Loucy (cell line): ENCODE measurements around the gene GABARAPL2.

Source experiments
- H2AFZ ChIP-seq: fragments of 200-600 bp; sonication (generic); 2 replicates; pipeline ENCODE4 v1.6.0; 2016; ENCODE audit warnings: antibody characterized with exemption, mild to moderate bottlenecking, low read length, moderate library complexity
- H3F3A ChIP-seq: fragments of 200-600 bp; 2 replicates; pipeline ENCODE4 v1.6.0; 2016; ENCODE audit warnings: antibody characterized with exemption, low read depth, mild to moderate bottlenecking
- H3K27me3 ChIP-seq: fragments of 200-600 bp; sonication (generic); 2 replicates; pipeline ENCODE4 v1.6.1; 2014; ENCODE audit warnings: low read length, mild to moderate bottlenecking; ENCODE audit not compliant: insufficient read depth, poor library complexity, severe bottlenecking
- H3K36me3 ChIP-seq: fragments of 200-600 bp; sonication (generic); 2 replicates; pipeline ENCODE4 v1.6.1; 2016; ENCODE audit warnings: low read length; ENCODE audit not compliant: insufficient read depth
- H3K4me1 ChIP-seq: fragments of 200-600 bp; sonication (generic); 2 replicates; pipeline ENCODE4 v1.5.1; 2014; ENCODE audit warnings: low read length, mild to moderate bottlenecking; ENCODE audit not compliant: insufficient read depth, poor library complexity, severe bottlenecking
- H3K4me2 ChIP-seq: fragments of 200-600 bp; sonication (generic); 2 replicates; pipeline ENCODE4 v1.6.0; 2014; ENCODE audit warnings: antibody characterized with exemption, low read length, low read depth, mild to moderate bottlenecking; ENCODE audit not compliant: poor library complexity, severe bottlenecking
- H3K4me3 ChIP-seq: fragments of 200-600 bp; sonication (generic); 2 replicates; pipeline ENCODE4 v1.5.1; 2014; ENCODE audit warnings: low read length, mild to moderate bottlenecking, mixed read lengths; ENCODE audit not compliant: poor library complexity, severe bottlenecking
- H3K79me2 ChIP-seq: fragments of 200-600 bp; sonication (generic); 2 replicates; pipeline ENCODE4 v1.6.1; 2014; ENCODE audit warnings: low read length; ENCODE audit not compliant: insufficient read depth
- H3K9ac ChIP-seq: fragments of 200-600 bp; sonication (generic); 2 replicates; pipeline ENCODE4 v1.6.0; 2014; ENCODE audit warnings: mild to moderate bottlenecking, low read depth, low read length, moderate library complexity; ENCODE audit not compliant: poor library complexity, severe bottlenecking
- H3K9me2 ChIP-seq: fragments of 200-600 bp; sonication (generic); replicated peaks from 2 replicates; pipeline ENCODE4 v1.6.1; 2016; ENCODE audit warnings: low read depth, low read length, mixed read lengths
- H3K9me3 ChIP-seq: fragments of 200-600 bp; sonication (generic); 2 replicates; pipeline ENCODE4 v1.6.1; 2014; ENCODE audit warnings: mild to moderate bottlenecking, antibody characterized with exemption, low read length, low read depth; ENCODE audit not compliant: insufficient read depth
- H4K20me1 ChIP-seq: fragments of 200-600 bp; sonication (generic); 2 replicates; pipeline ENCODE4 v1.6.0; 2014; ENCODE audit warnings: antibody characterized with exemption, low read length, mild to moderate bottlenecking; ENCODE audit not compliant: insufficient read depth, poor library complexity, severe bottlenecking
- CTCF ChIP-seq: fragments of 200-600 bp; sonication (generic); conservative IDR thresholded peaks from 2 replicates; pipeline ENCODE4 v1.5.1; 2014; ENCODE audit warnings: mild to moderate bottlenecking, antibody characterized with exemption, low read length
- EZH2phosphoT487 ChIP-seq: fragments of 200-600 bp; IDR thresholded peaks from 2 replicates; pipeline ENCODE4 v1.6.1; 2018; ENCODE audit warnings: antibody characterized with exemption, mild to moderate bottlenecking, moderate library complexity, borderline replicate concordance

Gene GABARAPL2

GRCh38 chr16:75567911-75568310 lies 1.7 kb downstream of the GABARAPL2 start:
- Histone ChIP-seq H3K4me2 (peak overlapping the region; percentile 91), H3K4me3 (peak overlapping the region; percentile 79), H2AFZ (no peak overlapping the region), H4K20me1 (peaks cover 27% of the 10 kb centered on the region), H3K9me2 (no peaks in the 10 kb centered on the region), H3K9me3 (no peaks in the 10 kb centered on the region), H3K36me3 (peaks cover 16% of the 10 kb centered on the region; the same call in 1 of the 2 replicates), H3F3A (no peaks in the 10 kb centered on the region), H3K9ac (peak overlapping the region; percentile 87), H3K27me3 (peaks cover 5% of the 10 kb centered on the region), H3K79me2 (peaks cover 38% of the 10 kb centered on the region), H3K4me1 (peaks cover 42% of the 10 kb centered on the region)
- no peak for TF ChIP-seq EZH2phosphoT487
- no peak for TF ChIP-seq CTCF

- no peak overlapping the region for H2AFZ ChIP-seq
- no peak overlapping the region for H3K9ac ChIP-seq
- TF ChIP-seq CTCF = no peak
- TF ChIP-seq EZH2phosphoT487 = no peak
- H3K27me3 ChIP-seq = peaks cover 5% of the 10 kb centered on the region
- H4K20me1 ChIP-seq = peaks cover 27% of the 10 kb centered on the region
- H3K36me3 ChIP-seq = peaks cover 37% of the 10 kb centered on the region; the same call in 1 of the 2 replicates
- peaks cover 44% of the 10 kb centered on the region for H3K79me2 ChIP-seq
- H3K9me3 ChIP-seq = no peaks in the 10 kb centered on the region
- no peak overlapping the region for H3K4me3 ChIP-seq
- no peaks in the 10 kb centered on the region for H3K9me2 ChIP-seq
- peaks cover 38% of the 10 kb centered on the region for H3K4me1 ChIP-seq
- H3K4me2 ChIP-seq = peak overlapping the region; percentile 91
- H3F3A ChIP-seq = no peaks in the 10 kb centered on the region
These were observed 4.4 kb downstream of the GABARAPL2 start for GRCh38 chr16:75570396-75571065.

- Histone ChIP-seq H3F3A (no peaks in the 10 kb centered on the region), H3K27me3 (no peaks in the 10 kb centered on the region), H3K9ac (no peak overlapping the region), H3K79me2 (peaks cover 31% of the 10 kb centered on the region), H3K36me3 (peaks cover 60% of the 10 kb centered on the region; the same call in 1 of the 2 replicates), H4K20me1 (peaks cover 13% of the 10 kb centered on the region), H3K9me3 (no peaks in the 10 kb centered on the region), H2AFZ (no peak overlapping the region), H3K9me2 (no peaks in the 10 kb centered on the region), H3K4me1 (peaks cover 25% of the 10 kb centered on the region), H3K4me2 (peak overlapping the region; percentile 17), H3K4me3 (no peak overlapping the region)
- TF ChIP-seq EZH2phosphoT487 (no peak), CTCF (no peak)
These were observed 6.8 kb downstream of the GABARAPL2 start for GRCh38 chr16:75572864-75573542.
